ENCODE data around the gene NFIX. TPM values are rescaled to one million over a fixed set of nuclear protein-coding genes. Genes with fewer than 3 reads are reported as not detected.

The NFIX gene
- total and polyA plus RNA-seq, 2 donors (not counting 1 experiment from before 2014, with no cell fraction given): 0.69 to 5.6 TPM

- H3K9me3 Mint-ChIP-seq (ENCODE audit: insufficient read depth): no peaks in the 10 kb centered on the region
- Histone ChIP-seq H3K4me1 (ENCODE audit: control insufficient read depth in 2 of 2, insufficient read depth in 2 of 2, low read length in 2 of 2) (peaks cover 0 to 5% of the 10 kb centered on the region in 2 donors), H3K79me2 (ENCODE audit: control insufficient read depth, insufficient read depth, low read length) (no peaks in the 10 kb centered on the region), H3K36me3 (replicated peaks in 1 of 2; ENCODE audit: control extremely low read depth in 1 of 2, control insufficient read depth in 1 of 2, extremely low read depth in 1 of 2, insufficient read depth in 2 of 2, low read length in 1 of 2) (no peaks in the 10 kb centered on the region), H3K9ac (ENCODE audit: low read length) (no peak overlapping the region), H3K4me3 (ENCODE audit: control extremely low read depth in 1 of 5, extremely low read depth in 1 of 5, insufficient read depth in 1 of 5, low read depth in 2 of 5, low read length in 4 of 5) (no peak overlapping the region), H3K4me2 (replicated peaks; ENCODE audit: low read depth, low read length, poor library complexity, severe bottlenecking) (no peak overlapping the region), H3K9me3 (ENCODE audit: control extremely low read depth in 1 of 3, control insufficient read depth in 2 of 3, insufficient read depth in 1 of 3, low read length in 2 of 3) (no peaks in the 10 kb centered on the region), H2AFZ (ENCODE audit: insufficient read depth, low read depth, low read length, poor library complexity, severe bottlenecking) (no peak overlapping the region), H4K20me1 (ENCODE audit: control insufficient read depth, insufficient read depth, low read length, poor library complexity, severe bottlenecking) (no peaks in the 10 kb centered on the region), H3K27ac (ENCODE audit: low read length in 2 of 2) (no peak overlapping the region), H3K27me3 (replicated peaks in 1 of 4; ENCODE audit: control extremely low read depth in 1 of 4, control insufficient read depth in 3 of 4, insufficient read depth in 4 of 4, low read length in 3 of 4) (peaks cover 0 to 14% (median 1%) of the 10 kb centered on the region in 4 experiments)
- ATAC-seq (ENCODE audit: low read depth) (no peak), DNase-seq (no peak)
- TF ChIP-seq CTCF (IDR thresholded peaks at IDR 0.05) (no peak), EZH2 (IDR thresholded peaks at IDR 0.05; ENCODE audit: borderline replicate concordance, insufficient read depth, low read depth, low read length, poor library complexity, severe bottlenecking) (no peak)
- peaks cover 12% of the 10 kb centered on the region for H3K27me3 Mint-ChIP-seq
- H3K27ac Mint-ChIP-seq: no peak overlapping the region
- CTCF ChIA-PET: interaction anchor here (0.7 to 12.5 kb wide), 4 partner anchors 9 to 119 kb away, joined by 4 to 285 read pairs (median 85); no protein-coding TSS in a partner anchor
- WGBS (ENCODE audit: insufficient coverage): 58% methylated on average over 18 of the region's 19 CpGs
- H3K4me3 Mint-ChIP-seq: no peak overlapping the region
- intact Hi-C loops (cut with micrococcal nuclease): loop anchor here (5.0 to 10.0 kb wide), 2 partner anchors 220 to 458 kb away; no protein-coding TSS in a partner anchor
- peaks cover 6% of the 10 kb centered on the region for H3K4me1 Mint-ChIP-seq
- POLR2A ChIA-PET: interaction anchor here (0.9 kb wide), 1 partner anchor 120 kb away, joined by 3 read pairs; no protein-coding TSS in a partner anchor
Measured at GRCh38 chr19:12974301-12975220, 20.7 kb upstream of the NFIX start.
